ENCODE results near the gene NOS1.

NOS1 gene

GRCh38 chr12:117329756-117330155 is 31.7 kb downstream of the NOS1 start:
- no peak for DNase-seq (ENCODE audit: low spot score)
- TF ChIP-seq, protein P1, sequence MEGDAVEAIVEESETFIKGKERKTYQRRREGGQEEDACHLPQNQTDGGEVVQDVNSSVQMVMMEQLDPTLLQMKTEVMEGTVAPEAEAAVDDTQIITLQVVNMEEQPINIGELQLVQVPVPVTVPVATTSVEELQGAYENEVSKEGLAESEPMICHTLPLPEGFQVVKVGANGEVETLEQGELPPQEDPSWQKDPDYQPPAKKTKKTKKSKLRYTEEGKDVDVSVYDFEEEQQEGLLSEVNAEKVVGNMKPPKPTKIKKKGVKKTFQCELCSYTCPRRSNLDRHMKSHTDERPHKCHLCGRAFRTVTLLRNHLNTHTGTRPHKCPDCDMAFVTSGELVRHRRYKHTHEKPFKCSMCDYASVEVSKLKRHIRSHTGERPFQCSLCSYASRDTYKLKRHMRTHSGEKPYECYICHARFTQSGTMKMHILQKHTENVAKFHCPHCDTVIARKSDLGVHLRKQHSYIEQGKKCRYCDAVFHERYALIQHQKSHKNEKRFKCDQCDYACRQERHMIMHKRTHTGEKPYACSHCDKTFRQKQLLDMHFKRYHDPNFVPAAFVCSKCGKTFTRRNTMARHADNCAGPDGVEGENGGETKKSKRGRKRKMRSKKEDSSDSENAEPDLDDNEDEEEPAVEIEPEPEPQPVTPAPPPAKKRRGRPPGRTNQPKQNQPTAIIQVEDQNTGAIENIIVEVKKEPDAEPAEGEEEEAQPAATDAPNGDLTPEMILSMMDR (IDR thresholded peaks at IDR 0.05; ENCODE audit: extremely low read depth, insufficient read depth, missing control alignments): no peak
- in situ Hi-C loops (cut with MboI; ENCODE audit: low pct_unique_long_range_greater_than_20kb, low sequenced_read_pairs, unreplicated experiment): no loop called here

DNA sequence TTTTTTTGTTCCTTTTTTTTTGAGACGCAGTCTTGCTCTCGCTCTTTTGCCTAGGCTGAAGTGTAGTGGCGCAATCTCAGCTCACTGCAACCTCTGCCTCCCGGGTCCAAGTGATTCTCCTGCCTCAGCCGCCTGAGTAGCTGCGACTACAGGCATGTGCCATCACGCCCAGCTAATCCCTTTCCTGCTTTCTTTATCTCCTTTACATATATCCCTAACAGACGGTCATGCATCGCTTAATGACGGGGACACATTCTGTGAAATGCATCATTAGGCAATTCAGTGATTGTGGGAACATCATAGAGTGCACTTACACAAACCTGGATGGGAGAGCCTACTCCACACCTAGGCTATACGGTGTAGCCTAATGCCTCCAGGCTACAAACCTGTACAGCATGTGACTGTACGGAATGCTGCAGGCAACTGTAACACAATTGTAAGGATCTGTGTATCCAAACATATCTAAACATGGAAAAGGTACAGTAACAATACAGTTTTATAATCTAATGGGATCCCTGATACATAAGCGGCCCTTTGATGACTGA is 32.8 kb downstream of the NOS1 start:
- in situ Hi-C loops (cut with MboI; ENCODE audit: low pct_unique_long_range_greater_than_20kb, low sequenced_read_pairs, unreplicated experiment): no loop called here
- no peak for DNase-seq (ENCODE audit: low spot score)

GRCh38 chr12:117322428-117322827 is 39.0 kb downstream of the NOS1 start:
- TF ChIP-seq, protein P1 (IDR thresholded peaks at IDR 0.05; ENCODE audit: extremely low read depth, insufficient read depth, missing control alignments): no peak
- in situ Hi-C loops (cut with MboI; ENCODE audit: low pct_unique_long_range_greater_than_20kb, low sequenced_read_pairs, unreplicated experiment): no loop called here
- no peak for DNase-seq (ENCODE audit: low spot score)

More for the DNA sequence above, 32.8 kb downstream of the NOS1 start:
- TF ChIP-seq, protein P1 (IDR thresholded peaks at IDR 0.05; ENCODE audit: extremely low read depth, insufficient read depth, missing control alignments): no peak

GRCh38 chr12:117321572-117321971 is 39.9 kb downstream of the NOS1 start:
- no peak for DNase-seq (ENCODE audit: low spot score)
- TF ChIP-seq, protein P1 (IDR thresholded peaks at IDR 0.05; ENCODE audit: extremely low read depth, insufficient read depth, missing control alignments): no peak
- in situ Hi-C loops (cut with MboI; ENCODE audit: low pct_unique_long_range_greater_than_20kb, low sequenced_read_pairs, unreplicated experiment): no loop called here

GRCh38 chr12:117318591-117318990 is 42.8 kb downstream of the NOS1 start:
- in situ Hi-C loops (cut with MboI; ENCODE audit: low pct_unique_long_range_greater_than_20kb, low sequenced_read_pairs, unreplicated experiment): no loop called here
- no peak for DNase-seq (ENCODE audit: low spot score)
- TF ChIP-seq, protein P1 (IDR thresholded peaks at IDR 0.05; ENCODE audit: extremely low read depth, insufficient read depth, missing control alignments): no peak

DNA sequence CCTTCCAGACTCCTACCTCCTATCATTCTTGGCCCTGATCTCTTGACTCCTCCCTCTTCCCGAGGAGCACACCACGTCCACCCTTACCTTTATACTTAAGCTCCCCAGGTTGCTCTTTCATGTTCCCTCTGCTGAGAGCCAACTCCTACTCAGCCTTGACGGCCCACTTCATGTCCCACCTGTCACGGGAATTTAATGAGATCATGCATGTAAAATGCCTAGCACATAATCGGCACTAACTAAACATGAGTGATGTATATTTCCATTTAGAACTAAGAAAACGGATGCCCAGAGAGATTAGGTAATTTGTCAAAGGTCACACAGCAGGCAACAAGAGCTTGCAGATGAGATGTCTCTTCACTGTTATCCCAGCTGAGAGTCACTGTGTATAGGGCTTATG is 45.1 kb downstream of the NOS1 start:
- no peak for DNase-seq (ENCODE audit: low spot score)
- TF ChIP-seq, protein P1 (IDR thresholded peaks at IDR 0.05; ENCODE audit: extremely low read depth, insufficient read depth, missing control alignments): no peak
- in situ Hi-C loops (cut with MboI; ENCODE audit: low pct_unique_long_range_greater_than_20kb, low sequenced_read_pairs, unreplicated experiment): no loop called here

GRCh38 chr12:117313926-117314325 is 47.5 kb downstream of the NOS1 start:
- in situ Hi-C loops (cut with MboI; ENCODE audit: low pct_unique_long_range_greater_than_20kb, low sequenced_read_pairs, unreplicated experiment): no loop called here
- TF ChIP-seq, protein P1 (IDR thresholded peaks at IDR 0.05; ENCODE audit: extremely low read depth, insufficient read depth, missing control alignments): no peak
- DNase-seq (ENCODE audit: low spot score): no peak
